Activated CD8-positive, alpha-beta memory T cell treated with anti-CD3 and anti-CD28 coated beads for 36 hours (primary cell): ENCODE measurements around the gene ODC1. TPM values are rescaled to one million over a fixed set of nuclear protein-coding genes. Genes with fewer than 3 reads are reported as not detected.
"Not testable (repeated sequence)": the region's sequence is repeated elsewhere in the genome, so short reads cannot be mapped to it uniquely, and the experiment has no call there.

Experiments
- CTCF ChIA-PET: fragments of 350-600 bp; sonication (Branson Sonifier 250); formaldehyde crosslinking; loops from one replicate; lab custom pipeline; 2021; ENCODE audit warnings: antibody characterized with exemption; lab: Charles Lee
- POLR2A ChIA-PET: fragments of 350-600 bp; sonication (Branson Sonifier 250); formaldehyde crosslinking; loops from one replicate; lab custom pipeline; 2021; ENCODE audit warnings: antibody characterized with exemption; lab: Charles Lee
- total RNA-seq, 2 experiments: library from RNA; stranded (reverse); gene quantifications; one replicate each; pipeline ENCODE4 v1.2.3, GENCODE V29; 2021

The ODC1 gene
- total RNA-seq, 2 experiments from 2014 or later: 477 to 483 TPM

DNA sequence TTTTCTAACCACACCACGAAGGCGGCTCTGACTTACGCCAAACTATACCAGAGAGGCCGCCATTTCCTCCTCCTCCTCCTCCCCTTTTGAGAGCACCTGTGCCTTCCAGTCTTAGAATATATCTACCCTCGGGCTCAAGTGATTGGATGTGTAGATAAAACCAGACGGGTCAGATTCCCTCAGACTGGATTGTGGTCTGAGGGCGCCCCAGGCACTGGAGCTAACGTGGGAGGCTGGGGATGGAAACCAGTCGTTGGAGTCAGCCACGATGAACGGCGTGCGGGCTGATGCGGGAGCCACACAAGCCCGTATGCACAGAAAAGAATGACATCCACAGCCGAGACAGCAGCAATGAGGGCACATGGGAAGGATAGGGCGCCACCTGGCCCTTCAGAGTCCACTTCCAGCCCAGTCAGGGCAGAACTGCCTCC is 12.3 kb upstream of the ODC1 start:
- ChIA-PET CTCF (interaction anchor here (0.7 kb wide), 1 partner anchor 40 kb away, joined by 3 read pairs; no protein-coding TSS in a partner anchor), POLR2A (no interaction called here)

DNA sequence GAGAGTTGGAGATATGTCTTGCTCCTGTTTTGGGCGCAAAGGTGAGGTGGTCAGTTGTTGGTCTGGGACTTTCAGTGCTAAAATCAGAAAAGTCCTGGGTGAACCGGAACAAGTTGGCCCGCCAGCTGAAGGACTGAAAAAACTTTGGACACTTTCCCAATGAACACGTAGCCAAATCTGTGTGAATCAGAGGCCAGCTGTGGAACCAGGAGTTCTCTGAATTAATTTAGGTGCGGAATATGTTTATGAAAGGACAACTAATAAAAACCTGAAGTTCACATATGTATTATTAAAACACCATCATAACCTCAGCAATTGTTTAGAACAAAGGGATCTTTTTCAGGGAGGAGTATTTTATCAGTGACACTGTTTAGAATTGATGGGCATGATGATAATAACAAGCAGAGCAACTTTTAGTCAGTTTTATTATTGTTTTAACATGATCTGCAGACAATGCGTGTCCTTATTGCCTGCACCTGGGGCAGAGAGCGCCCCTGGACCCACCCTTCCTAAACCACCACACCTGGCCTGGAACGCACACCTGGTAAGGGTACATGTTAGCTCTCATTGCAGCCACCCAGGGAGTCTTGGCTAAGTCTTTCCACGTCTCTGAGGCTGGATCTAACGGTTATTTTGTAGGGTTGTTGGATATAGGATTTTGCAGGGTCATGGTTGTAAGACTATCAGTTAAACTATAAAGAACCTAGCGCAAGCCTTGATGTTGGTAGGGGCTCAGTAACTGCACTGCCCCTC is 9.9 kb upstream of the ODC1 start:
- ChIA-PET CTCF (no interaction called here), POLR2A (no interaction called here)

DNA sequence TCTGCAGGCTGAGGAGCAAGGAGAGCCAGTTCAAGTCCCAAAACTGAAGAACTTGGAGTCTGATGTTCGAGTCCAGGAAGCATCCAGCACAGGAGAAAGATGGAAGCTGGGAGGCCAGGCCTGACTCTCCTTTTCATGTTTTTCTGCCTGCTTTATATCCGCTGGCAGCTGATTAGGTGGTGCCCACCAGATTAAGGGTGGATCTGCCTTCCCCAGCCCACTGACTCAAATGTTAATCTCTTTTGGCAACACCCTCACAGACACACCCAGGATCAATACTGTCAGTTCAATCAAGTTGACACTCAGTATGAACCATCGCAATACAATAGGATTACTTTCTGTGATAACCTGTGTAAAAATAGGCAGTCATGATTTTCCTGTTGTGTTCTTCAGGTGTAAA is 9.1 kb upstream of the ODC1 start:
- POLR2A ChIA-PET, CTCF ChIA-PET: not testable (repeated sequence)

DNA sequence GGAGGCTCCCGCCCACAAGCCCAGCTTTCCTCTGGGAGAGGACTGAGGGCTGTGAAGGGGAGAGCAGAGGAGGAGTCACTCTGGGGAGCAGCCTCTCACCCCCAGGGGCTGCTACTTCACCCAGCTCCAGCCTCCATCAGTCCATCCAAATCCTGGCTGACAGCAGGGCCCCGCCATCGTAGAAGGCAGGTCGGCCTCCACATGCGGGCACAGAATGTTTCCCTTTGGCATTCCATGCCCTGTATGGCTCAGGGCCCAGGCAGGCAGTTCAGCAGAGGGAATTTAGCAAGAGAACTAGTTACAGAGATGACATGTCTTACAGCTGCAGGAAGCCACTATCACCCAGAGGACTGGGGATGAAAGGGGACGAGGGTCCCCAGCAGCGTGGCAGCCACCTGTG is 6.4 kb upstream of the ODC1 start:
- ChIA-PET POLR2A (no interaction called here), CTCF (interaction anchor here (1.1 kb wide), 1 partner anchor 20 kb away, joined by 3 read pairs; no protein-coding TSS in a partner anchor)

DNA sequence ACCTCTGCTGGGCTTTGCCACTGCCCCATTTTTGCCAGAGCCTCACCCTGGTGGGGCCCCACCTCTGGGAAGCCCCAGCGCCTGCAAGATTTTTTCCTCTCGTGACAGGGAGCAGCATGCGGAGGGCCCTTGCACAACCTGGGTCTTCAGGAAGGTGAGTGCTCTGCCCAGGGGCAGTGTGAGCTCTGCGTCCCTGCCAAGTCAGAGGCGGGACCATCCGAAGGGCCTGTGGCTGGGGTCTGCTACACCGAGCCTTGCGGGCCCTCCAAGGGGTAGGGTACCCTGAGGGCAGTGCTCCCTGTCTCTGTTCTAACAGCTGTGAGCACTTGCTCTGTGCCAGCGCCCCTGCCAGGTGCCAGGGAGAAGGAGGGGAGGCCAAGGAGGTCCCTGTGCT is 5.8 kb upstream of the ODC1 start:
- ChIA-PET POLR2A (no interaction called here), CTCF (interaction anchor here (1.1 kb wide), 1 partner anchor 19 kb away, joined by 3 read pairs; no protein-coding TSS in a partner anchor)

DNA sequence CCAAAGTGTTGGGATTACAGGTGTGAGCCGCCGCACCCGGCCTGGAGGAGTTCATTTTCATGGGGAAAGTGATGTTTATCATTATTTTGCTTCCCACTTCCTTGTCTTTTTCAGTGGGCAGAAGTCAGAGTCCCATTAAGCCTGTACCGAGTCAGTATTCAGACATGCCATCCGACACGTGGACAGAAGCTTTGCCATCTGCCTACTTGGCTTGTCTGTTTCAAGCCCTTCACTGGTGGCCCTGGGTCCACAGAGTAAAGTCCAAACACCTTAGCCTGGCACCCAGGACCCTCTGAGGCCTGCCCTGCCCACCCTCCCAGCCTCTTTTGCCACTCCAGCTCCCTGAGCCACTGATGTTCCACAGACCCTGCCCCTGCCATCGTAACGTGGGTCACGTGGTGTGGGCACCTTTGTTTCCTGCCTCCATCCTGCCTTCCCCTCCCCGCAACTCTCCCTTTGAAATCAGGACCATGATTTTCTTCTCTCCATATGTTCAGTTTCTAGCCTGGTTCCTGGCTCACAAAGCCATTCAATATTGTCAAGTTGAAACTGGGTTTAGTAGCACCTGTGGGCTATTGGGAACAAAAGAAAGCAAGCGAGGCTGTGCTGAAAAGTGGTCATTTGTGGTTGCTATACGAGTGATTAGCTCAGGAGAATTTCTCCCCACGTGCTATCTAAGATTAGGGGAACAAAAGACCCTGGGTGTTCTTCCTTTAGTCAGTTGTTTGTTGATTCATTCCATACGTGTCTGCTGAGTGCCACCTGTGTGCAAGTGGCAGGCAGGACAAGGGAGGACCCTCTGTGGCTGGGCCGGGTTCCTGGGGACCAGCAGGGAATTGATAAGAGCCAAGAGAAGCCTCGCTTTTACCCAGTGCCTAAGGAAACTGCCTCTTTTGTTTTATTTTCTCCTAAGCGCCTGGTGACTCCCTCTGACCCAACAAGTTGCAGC is 5.1 kb upstream of the ODC1 start:
- ChIA-PET CTCF (interaction anchor here (1.1 kb wide), 1 partner anchor 18 kb away, joined by 3 read pairs; no protein-coding TSS in a partner anchor), POLR2A (no interaction called here)

DNA sequence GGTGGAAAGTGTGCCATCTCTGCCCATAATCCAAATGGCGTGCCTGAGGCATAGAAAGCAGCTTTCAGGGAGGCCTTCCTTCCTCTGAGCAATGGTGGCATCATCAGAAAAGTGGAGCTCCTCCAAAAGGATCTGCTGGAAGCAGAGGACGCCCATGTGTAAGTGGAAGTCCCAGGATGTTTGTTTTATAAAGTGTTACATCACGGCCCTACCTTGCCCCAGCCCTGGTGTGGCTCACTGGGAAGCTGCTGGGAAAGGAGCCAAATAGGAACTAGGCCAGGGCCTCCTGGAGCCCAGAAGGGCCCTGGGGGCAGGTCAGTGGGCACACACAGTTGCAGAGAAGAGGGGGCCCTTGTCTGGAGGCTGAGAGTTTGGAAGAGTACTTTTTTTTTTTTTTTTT is 4.2 kb upstream of the ODC1 start:
- CTCF ChIA-PET: interaction anchor here (1.3 kb wide), 1 partner anchor 17 kb away, joined by 4 read pairs; no protein-coding TSS in a partner anchor
- POLR2A ChIA-PET: no interaction called here

DNA sequence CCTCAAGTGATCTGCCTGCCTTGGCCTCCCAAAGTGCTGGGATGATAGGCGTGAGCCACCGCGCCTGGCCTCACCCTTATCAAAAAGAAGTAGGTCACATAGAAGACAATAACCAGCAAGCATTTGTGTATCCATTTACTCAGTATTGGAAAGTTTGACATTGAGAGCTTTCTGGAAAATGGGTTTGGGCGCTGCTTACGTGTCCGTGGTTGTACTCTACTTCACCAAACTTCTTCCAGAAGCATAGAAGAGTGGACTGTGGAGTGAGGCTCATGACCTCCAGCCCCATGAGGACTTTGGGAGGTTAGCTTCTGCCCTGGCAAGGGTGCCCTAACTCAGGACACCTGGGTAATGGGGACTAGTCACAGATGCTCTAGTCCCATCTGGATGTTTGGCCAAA is 3.7 kb upstream of the ODC1 start:
- POLR2A ChIA-PET: interaction anchor here (0.7 kb wide), 1 partner anchor 56 kb away, joined by 4 read pairs; no protein-coding TSS in a partner anchor
- CTCF ChIA-PET: interaction anchor here (1.3 kb wide), 1 partner anchor 17 kb away, joined by 4 read pairs; no protein-coding TSS in a partner anchor

DNA sequence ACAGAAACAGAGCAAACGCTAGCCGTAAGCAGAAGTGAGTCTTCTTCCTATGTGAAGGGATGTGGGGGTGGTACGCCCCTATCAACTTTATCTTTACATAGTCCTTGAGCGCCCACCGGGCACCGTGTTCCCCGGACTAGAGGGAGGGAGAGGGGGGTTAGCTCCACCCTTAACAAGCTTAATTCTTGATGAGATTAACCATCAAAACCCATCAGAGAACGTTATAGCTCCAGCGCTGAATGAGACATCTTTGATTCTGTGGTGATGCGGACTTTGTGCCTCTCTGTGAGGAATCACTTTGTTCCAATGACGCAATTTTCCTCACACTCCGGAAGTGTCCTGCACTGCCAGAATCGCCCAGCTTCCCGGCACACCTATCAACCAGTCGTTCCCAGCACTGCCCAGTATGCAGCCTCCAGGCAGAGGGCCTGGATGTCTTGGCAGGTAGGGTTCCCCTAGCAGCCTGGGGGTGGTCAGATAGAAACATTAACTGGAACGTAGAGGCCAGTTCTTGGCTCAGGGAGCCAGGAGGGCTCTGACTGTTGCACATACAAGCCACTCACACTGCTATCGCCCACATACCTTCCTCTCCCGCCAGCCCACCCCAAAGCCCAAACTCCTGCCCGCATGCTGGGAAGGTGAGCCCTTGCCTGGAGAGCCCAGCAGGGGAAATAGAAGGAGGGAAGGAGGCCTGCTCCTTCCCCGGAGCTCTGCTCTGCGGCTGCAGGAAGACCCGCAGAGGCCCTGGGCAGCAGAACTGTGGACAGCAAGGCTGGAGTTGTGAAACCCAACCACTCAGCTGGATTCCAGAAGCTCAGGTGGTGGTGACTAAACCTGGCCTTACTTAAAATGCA is 1.9 kb upstream of the ODC1 start:
- CTCF ChIA-PET: interaction anchor here (0.6 to 2.0 kb wide), 2 partner anchors 9 to 15 kb away, joined by 4 to 5 read pairs; no protein-coding TSS in a partner anchor
- POLR2A ChIA-PET: no interaction called here

DNA sequence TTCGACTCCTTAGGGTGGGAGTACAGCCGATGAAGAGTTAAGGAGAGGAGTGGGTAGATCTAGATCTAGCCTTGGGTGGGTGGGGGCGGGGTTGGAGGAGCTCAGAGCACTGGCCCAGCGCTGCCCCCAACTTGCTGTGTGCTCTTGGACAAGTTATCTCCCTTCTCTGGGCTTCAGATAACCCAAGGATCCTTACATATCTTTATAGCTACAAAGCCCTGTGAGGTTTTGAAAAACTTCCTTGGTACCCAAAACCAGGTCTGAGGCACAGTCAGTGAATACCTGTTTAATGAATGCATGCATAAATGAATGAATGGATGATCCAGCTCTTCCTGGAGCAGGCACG is 1.3 kb upstream of the ODC1 start:
- POLR2A ChIA-PET: interaction anchor here (1.0 kb wide), 1 partner anchor 148 kb away, joined by 5 read pairs; no protein-coding TSS in a partner anchor
- CTCF ChIA-PET: interaction anchor here (0.6 to 2.0 kb wide), 2 partner anchors 10 to 14 kb away, joined by 4 to 5 read pairs; no protein-coding TSS in a partner anchor

DNA sequence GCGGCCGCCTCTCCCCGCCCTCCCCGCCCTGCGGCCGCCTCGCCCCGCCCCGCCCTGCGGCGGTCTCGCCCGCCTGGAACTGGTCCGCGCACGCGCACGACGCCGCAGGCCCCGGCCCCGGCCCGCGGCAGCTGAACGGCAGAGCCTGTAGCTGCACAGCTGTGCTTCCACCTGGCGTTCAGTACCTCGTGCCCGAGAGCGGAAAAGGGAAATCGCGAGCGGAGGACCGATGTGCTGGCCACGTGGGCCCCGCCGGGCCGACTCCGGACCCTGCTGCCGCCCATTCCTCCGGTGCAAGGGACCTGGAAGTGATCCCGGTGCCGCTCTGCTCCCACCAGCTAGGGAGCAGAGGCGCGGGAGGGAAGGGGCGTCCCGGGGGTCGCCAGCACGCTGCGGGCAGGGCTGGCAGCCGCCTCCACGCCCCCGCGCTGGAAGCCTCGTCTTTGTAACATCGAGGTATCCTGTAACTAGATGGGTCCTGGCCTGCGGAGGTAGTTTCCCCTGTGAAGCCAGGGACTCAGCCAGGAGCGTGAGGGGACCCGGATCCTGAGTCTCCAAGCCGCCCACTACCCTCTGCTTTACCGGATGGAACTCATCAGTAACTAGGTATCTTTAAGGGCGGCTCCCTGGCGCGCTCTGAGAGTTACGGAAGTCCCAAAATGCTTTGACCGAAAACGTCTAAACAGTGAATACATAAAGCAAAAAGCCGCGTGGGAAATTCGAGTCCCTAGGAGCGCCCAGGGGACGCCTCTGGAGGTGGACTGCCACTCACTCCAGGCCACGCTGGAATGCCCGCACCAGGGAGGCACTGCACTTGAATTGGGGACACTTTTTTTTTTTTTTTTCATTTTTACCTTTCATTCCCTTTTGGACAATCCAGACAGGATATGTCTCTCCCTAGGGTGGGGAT is 704 bp upstream of the ODC1 start:
- ChIA-PET CTCF (interaction anchor here (0.6 to 1.7 kb wide), 4 partner anchors 11 to 41 kb away, joined by 3 to 5 read pairs (median 3); no protein-coding TSS in a partner anchor), POLR2A (interaction anchor here (0.6 to 2.0 kb wide), 8 partner anchors 10 to 605 kb away, joined by 3 to 7 read pairs (median 4); partner anchors contain the start of gene TAF1B)

DNA sequence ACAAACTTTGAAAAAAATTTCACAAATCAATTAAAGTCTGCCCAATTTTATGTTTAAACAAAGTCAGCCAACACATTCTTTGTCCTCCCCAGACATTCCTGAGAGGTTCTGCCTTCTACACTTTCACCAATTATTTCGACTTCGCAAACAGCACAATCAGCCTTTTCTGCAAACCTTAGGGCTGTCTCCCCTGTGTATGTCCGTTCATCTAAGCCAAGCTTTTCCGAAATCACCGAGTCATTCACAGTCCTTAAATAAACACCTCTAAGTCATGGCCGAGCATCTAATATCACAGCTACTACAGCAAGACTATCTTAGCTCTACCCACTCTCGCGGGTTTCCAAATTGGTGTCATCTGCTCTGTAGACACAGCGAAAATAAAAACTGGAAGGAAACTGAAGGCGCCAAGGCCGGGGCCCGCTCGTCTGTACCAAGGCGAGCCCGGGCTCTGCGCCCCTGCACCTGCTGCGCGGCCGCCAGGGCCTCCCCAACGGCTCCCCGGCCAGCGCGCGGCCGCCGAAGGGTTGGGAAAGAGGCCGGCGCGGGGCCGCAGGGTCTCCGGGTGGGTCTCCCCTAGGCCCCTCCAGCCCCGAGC is 730 bp downstream of the ODC1 start:
- POLR2A ChIA-PET: interaction anchor here (0.6 to 2.0 kb wide), 9 partner anchors 8 to 604 kb away, joined by 3 to 7 read pairs (median 5); partner anchors contain the start of gene TAF1B
- CTCF ChIA-PET: interaction anchor here (0.8 to 1.7 kb wide), 5 partner anchors 13 to 323 kb away, joined by 3 to 5 read pairs (median 3); partner anchors contain the start of gene HPCAL1

DNA sequence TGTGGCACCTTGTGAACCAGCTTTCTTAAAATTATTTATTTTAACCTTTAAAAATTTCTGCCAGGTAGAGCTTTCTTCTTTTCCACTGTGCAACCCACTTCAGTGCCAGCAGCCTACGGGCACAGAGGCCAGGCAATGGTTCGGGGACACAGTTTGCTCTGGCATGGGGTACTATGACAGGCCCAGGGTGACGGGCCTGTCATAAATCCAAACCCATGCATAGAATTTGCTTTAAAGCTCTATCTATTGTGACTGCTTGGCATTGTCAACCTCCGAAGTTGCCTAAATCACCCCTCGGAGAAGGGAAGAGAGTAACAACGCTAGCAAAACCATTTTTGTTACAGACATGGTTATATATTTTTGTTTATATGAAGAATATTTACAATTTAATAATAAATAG is 1.5 kb downstream of the ODC1 start:
- ChIA-PET POLR2A (interaction anchor here (0.8 to 1.9 kb wide), 4 partner anchors 7 to 323 kb away, joined by 3 to 7 read pairs (median 6); no protein-coding TSS in a partner anchor), CTCF (interaction anchor here (0.8 to 3.1 kb wide), 4 partner anchors 11 to 322 kb away, joined by 3 to 18 read pairs (median 3); partner anchors contain the start of gene HPCAL1)

DNA sequence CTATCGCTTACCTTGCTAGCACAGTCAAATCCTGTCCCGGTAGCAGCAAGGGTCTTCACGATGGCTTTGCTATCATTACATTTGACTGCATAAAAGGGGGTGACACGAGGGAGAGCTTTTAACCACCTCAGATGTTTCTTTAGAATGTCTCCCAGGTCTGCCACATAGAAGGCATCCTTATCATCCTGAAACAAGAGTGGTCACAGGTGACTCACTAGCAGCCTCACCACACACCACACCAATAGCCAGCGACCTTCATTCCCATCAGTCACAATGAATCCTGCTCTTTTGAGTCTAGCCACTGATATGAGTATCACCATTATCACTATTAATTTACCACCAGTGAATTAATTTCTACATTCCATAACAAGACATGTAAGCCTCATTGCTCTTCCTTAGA is 3.7 kb downstream of the ODC1 start:
- CTCF ChIA-PET: interaction anchor here (1.2 to 3.1 kb wide), 3 partner anchors 9 to 372 kb away, joined by 3 to 18 read pairs (median 5); no protein-coding TSS in a partner anchor
- POLR2A ChIA-PET: interaction anchor here (0.6 to 1.5 kb wide), 3 partner anchors 10 to 321 kb away, joined by 3 to 4 read pairs (median 3); no protein-coding TSS in a partner anchor

DNA sequence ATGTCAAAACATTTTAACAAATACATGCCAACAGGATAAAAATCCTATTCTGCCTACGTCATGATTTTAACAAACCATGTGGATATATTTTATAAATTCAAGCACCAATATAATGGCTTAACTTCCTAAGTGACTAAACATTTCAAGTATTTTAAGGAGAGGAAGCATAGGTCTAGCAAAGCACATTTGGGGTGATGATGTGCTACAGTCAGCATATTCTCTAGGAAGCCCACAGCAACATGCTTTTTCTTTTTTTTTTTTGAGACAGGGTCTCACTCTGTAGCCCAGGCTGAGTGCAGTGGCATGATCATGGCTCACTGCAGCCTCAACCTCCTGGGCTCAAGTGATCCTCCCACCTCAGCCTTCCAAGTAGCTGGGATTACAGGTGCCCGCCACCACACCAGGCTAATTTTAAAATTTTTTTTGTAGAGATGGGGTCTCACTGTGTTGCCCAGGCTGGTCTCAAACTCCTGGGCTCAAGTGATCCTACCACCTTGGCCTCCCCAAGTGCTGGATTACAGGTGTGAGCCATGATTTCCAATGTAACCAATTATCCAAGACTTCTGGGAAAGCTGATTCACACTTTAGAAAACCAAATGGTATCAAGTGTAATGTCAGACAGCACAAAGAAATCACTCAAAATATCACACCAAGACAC is 5.5 kb downstream of the ODC1 start:
- POLR2A ChIA-PET: not testable (repeated sequence)
- CTCF ChIA-PET: interaction anchor here (1.0 kb wide), 1 partner anchor 10 kb away, joined by 3 read pairs; no protein-coding TSS in a partner anchor

DNA sequence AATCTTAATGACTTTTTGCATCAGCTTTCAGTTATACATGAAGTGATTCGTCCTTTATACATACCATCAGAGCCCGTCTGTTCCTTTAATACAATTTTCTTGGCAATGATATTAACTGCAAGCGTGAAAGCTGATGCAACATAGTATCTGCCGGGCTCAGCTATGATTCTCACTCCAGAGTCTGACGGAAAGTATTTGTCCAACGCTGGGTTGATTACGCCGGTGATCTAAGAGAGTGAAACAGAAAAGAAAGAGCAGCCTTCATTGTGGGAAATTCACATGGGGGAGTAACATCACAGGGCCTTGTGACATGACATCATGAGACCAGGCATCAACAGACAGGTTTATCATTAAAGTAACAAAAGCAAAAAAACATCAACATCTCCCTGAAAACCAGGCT is 6.2 kb downstream of the ODC1 start:
- ChIA-PET POLR2A (no interaction called here), CTCF (interaction anchor here (1.0 kb wide), 1 partner anchor 9 kb away, joined by 3 read pairs; no protein-coding TSS in a partner anchor)
